SK-N-SH (cell line): ENCODE data around the gene FNDC10. TPM values are rescaled to one million over a fixed set of nuclear protein-coding genes. Genes with fewer than 3 reads are reported as not detected.

Experiments
- CTCF ChIA-PET: fragments of 300-600, 350-600 bp; formaldehyde crosslinking; extraction: SDS; loops from one replicate; lab custom pipeline; 2021; lab: Yijun Ruan, JAX
- POLR2A ChIA-PET: fragments of 350-600 bp; sonication (Branson Sonifier 250); formaldehyde crosslinking; extraction: SDS; loops from one replicate; lab custom pipeline; 2020; ENCODE audit warnings: antibody characterized with exemption, inconsistent platforms; lab: Yijun Ruan, JAX
- DNase-seq: peaks from one replicate; pipeline ENCODE4 v3.0.0; 2012
- H2AFZ ChIP-seq: fragments of 200-600 bp; sonication (generic); 2 replicates; pipeline ENCODE4 v1.8.1; 2016; ENCODE audit warnings: antibody characterized with exemption, mild to moderate bottlenecking, low read depth
- H3F3A ChIP-seq: fragments of 200-600 bp; sonication (generic); replicated peaks from 2 replicates; pipeline ENCODE3; 2016; ENCODE audit warnings: antibody characterized with exemption, mild to moderate bottlenecking; ENCODE audit not compliant: insufficient read depth
- H3K27ac ChIP-seq, 2 experiments: fragments of 200-500 bp in 1 of 2; fragments of 200-600 bp in 1 of 2; sonication (Bioruptor generic) in 1 of 2; sonication (generic), shearing (Covaris generic) in 1 of 2; 2 replicates each; pipeline versions ENCODE4 v1.5.1 to v1.6.1; 2014 to 2016; ENCODE audit warnings: low read depth in 2 of 2, inconsistent platforms in 1 of 2, low read length in 1 of 2, mild to moderate bottlenecking in 1 of 2, mixed read lengths in 1 of 2
- H3K27me3 ChIP-seq: fragments of 200-600 bp; sonication (generic), shearing (Covaris generic); 2 replicates; pipeline ENCODE4 v1.6.1; 2016; ENCODE audit warnings: mixed run types; ENCODE audit not compliant: insufficient read depth
- H3K36me3 ChIP-seq, 2 experiments: fragments of 200-500 bp in 1 of 2; fragments of 200-600 bp in 1 of 2; sonication (Bioruptor generic) in 1 of 2; sonication (generic) in 1 of 2; replicated peaks in 1 of 2; 2 replicates each; pipeline versions ENCODE3 to v1.5.1; 2014 to 2016; ENCODE audit warnings: low read length in 1 of 2, mild to moderate bottlenecking in 1 of 2; ENCODE audit not compliant: insufficient read depth in 2 of 2, control insufficient read depth in 1 of 2
- H3K4me1 ChIP-seq, 2 experiments: fragments of 200-500 bp in 1 of 2; fragments of 200-600 bp in 1 of 2; sonication (Bioruptor generic) in 1 of 2; sonication (generic), shearing (Covaris generic) in 1 of 2; 2 replicates each; pipeline versions ENCODE4 v1.5.1 to v1.6.1; 2014 to 2016; ENCODE audit warnings: low read depth in 1 of 2, low read length in 1 of 2, mixed run types in 1 of 2; ENCODE audit not compliant: insufficient read depth in 2 of 2, control insufficient read depth in 1 of 2
- H3K4me2 ChIP-seq: fragments of 200-600 bp; sonication (generic), shearing (Covaris generic); 2 replicates; pipeline ENCODE4 v1.6.1; 2017; ENCODE audit warnings: mixed run types
- H3K4me3 ChIP-seq, 2 experiments: fragments of 200-500 bp in 1 of 2; fragments of 200-600 bp in 1 of 2; sonication (Bioruptor generic) in 1 of 2; sonication (generic), shearing (Covaris generic) in 1 of 2; 2 replicates each; pipeline versions ENCODE4 v1.5.1 to v1.8.1; 2014 to 2016; ENCODE audit warnings: low read depth in 2 of 2, inconsistent platforms in 1 of 2, low read length in 1 of 2, mild to moderate bottlenecking in 1 of 2, mixed read lengths in 1 of 2, moderate library complexity in 1 of 2
- H3K79me2 ChIP-seq: fragments of 200-600 bp; sonication (generic); 2 replicates; pipeline ENCODE4 v1.8.1; 2017; ENCODE audit warnings: mild to moderate bottlenecking; ENCODE audit not compliant: insufficient read depth
- H3K9ac ChIP-seq: fragments of 200-600 bp; sonication (generic); 2 replicates; pipeline ENCODE4 v1.6.1; 2017; ENCODE audit warnings: mixed run types
- H3K9me2 ChIP-seq: fragments of 200-600 bp; sonication (generic); 2 replicates; pipeline ENCODE4 v1.6.1; 2017; ENCODE audit warnings: mixed run types
- H3K9me3 ChIP-seq: fragments of 200-600 bp; sonication (generic); 2 replicates; pipeline ENCODE4 v1.6.1; 2017; ENCODE audit warnings: mixed run types, mild to moderate bottlenecking, moderate library complexity
- H4K20me1 ChIP-seq: fragments of 200-600 bp; sonication (generic); 2 replicates; pipeline ENCODE4 v1.6.1; 2017; ENCODE audit warnings: mild to moderate bottlenecking, mixed run types; ENCODE audit not compliant: insufficient read depth
- CTCF ChIP-seq: fragments of 200-600 bp; sonication (generic); IDR thresholded peaks from 2 replicates; pipeline ENCODE4 v1.6.1; 2017; ENCODE audit warnings: antibody characterized with exemption, mild to moderate bottlenecking, moderate library complexity
- ELF1 ChIP-seq: IDR thresholded peaks from 2 replicates; pipeline ENCODE4 v1.4.0; 2012
- GABPA ChIP-seq: IDR thresholded peaks from 2 replicates; pipeline ENCODE4 v1.4.0; 2012; ENCODE audit warnings: low read depth, mild to moderate bottlenecking
- MEF2A ChIP-seq: IDR thresholded peaks from 2 replicates; pipeline ENCODE4 v1.4.0; 2012; ENCODE audit warnings: low read depth, borderline replicate concordance
- POLR2AphosphoS5 ChIP-seq: IDR thresholded peaks from 2 replicates; pipeline ENCODE4 v1.6.1; 2012; ENCODE audit warnings: low read depth, low read length
- SIN3A ChIP-seq: IDR thresholded peaks from 2 replicates; pipeline ENCODE4 v1.6.1; 2012; ENCODE audit warnings: low read depth, mild to moderate bottlenecking, low read length, moderate library complexity, borderline replicate concordance
- TAF1 ChIP-seq: IDR thresholded peaks from 2 replicates; pipeline ENCODE4 v1.6.1; 2012; ENCODE audit warnings: low read depth, mild to moderate bottlenecking, low read length, moderate library complexity, borderline replicate concordance
- YY1 ChIP-seq: IDR thresholded peaks from 2 replicates; pipeline ENCODE4 v1.4.0; 2012; ENCODE audit warnings: low read depth, mild to moderate bottlenecking
- ZBTB33 ChIP-seq: IDR thresholded peaks from 2 replicates; pipeline ENCODE4 v1.4.0; 2012; ENCODE audit warnings: low read depth, borderline replicate concordance
- WGBS: methylation state at CpG from one replicate; pipeline ENCODE4 v1.1.6; 2017; ENCODE audit warnings: low lambda C conversion rate; 5-methylcytosine and 5-hydroxymethylcytosine counted together
- polyA plus RNA-seq, 3 experiments: library from polyadenylated mRNA; depleted of rRNA; stranded (reverse); fragments of >200 nt; gene quantifications; 2 replicates each; pipeline ENCODE4 v1.2.3, GENCODE V29; 2012
- TF ChIP-seq, protein P1 (sequence below): IDR thresholded peaks from 2 replicates; pipeline ENCODE4 v1.6.1; 2012; ENCODE audit warnings: mild to moderate bottlenecking, low read depth, low read length, moderate library complexity

FNDC10 gene
- polyA plus RNA-seq, 1 of the 3 experiments (the other 2 are of a cell fraction): 6.7 TPM

DNA sequence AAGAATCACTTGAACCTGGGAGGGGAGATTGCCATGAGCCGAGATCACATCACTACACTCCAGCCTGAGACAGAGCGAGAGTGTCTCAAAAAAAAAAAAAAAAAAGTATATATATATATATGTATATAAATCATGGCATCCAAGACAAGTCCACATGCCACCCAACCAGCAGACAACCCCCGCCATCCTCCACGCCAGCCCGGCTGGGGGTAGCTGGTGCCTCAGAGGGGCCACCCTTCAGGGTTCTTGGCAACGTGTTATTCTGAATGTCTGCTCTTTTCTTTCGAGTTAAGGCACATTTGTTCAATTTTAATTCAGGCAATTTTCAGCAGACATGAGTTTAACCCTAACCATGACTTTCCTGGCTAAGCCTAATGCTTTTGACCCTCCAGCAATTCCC, 49.8 kb downstream of the FNDC10 start:
- Histone ChIP-seq H3F3A (no peaks in the 10 kb centered on the region), H3K27me3 (no peaks in the 10 kb centered on the region), H3K4me3 (no peak overlapping the region), H3K9me3 (no peaks in the 10 kb centered on the region), H2AFZ (no peak overlapping the region)
- POLR2A ChIA-PET: no interaction called here
- 85% methylated on average over 7 of the region's 7 CpGs for WGBS
- no peak for DNase-seq
- no peak for TF ChIP-seq YY1
- TF ChIP-seq, protein P1, sequence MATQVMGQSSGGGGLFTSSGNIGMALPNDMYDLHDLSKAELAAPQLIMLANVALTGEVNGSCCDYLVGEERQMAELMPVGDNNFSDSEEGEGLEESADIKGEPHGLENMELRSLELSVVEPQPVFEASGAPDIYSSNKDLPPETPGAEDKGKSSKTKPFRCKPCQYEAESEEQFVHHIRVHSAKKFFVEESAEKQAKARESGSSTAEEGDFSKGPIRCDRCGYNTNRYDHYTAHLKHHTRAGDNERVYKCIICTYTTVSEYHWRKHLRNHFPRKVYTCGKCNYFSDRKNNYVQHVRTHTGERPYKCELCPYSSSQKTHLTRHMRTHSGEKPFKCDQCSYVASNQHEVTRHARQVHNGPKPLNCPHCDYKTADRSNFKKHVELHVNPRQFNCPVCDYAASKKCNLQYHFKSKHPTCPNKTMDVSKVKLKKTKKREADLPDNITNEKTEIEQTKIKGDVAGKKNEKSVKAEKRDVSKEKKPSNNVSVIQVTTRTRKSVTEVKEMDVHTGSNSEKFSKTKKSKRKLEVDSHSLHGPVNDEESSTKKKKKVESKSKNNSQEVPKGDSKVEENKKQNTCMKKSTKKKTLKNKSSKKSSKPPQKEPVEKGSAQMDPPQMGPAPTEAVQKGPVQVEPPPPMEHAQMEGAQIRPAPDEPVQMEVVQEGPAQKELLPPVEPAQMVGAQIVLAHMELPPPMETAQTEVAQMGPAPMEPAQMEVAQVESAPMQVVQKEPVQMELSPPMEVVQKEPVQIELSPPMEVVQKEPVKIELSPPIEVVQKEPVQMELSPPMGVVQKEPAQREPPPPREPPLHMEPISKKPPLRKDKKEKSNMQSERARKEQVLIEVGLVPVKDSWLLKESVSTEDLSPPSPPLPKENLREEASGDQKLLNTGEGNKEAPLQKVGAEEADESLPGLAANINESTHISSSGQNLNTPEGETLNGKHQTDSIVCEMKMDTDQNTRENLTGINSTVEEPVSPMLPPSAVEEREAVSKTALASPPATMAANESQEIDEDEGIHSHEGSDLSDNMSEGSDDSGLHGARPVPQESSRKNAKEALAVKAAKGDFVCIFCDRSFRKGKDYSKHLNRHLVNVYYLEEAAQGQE: no peak
- TF ChIP-seq ELF1: no peak
- no peak for TF ChIP-seq POLR2AphosphoS5
- no peak for TF ChIP-seq TAF1
- no peak for TF ChIP-seq GABPA
- no peak for TF ChIP-seq CTCF
- TF ChIP-seq ZBTB33: no peak
- TF ChIP-seq, all 33 proteins: peak for 0
- Histone ChIP-seq H3K4me1 (peaks cover 0 to 13% of the 10 kb centered on the region in 2 experiments; a peak in 1 of 4 replicates), H3K9ac (no peak overlapping the region), H3K4me2 (no peak overlapping the region), H3K9me2 (no peaks in the 10 kb centered on the region), H3K79me2 (peaks cover 65% of the 10 kb centered on the region), H3K36me3 (peaks cover 0 to 6% of the 10 kb centered on the region in 2 experiments), H4K20me1 (peaks cover 11% of the 10 kb centered on the region; the same call in 1 of the 2 replicates), H3K27ac (no peak overlapping the region)
- CTCF ChIA-PET: no interaction called here

DNA sequence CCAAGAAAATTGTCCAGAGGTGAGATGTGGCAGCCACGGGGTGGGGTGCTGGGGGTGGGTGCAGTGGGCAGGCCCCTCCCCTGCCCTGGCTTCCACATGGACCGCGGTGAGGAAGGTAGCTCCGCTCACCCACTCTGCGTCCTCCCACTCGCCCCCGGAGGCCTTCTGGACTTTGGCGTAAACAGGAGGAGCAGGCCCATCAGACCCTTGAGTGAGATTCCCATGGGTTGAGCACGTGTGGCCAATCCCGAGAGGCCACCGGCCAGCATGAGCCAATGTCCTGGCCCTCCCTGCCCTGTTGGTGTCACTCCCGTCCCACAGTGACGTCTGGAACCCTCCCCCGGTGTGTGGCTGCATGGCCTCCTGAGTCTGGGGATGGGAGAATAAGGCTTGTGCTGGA, 51.3 kb downstream of the FNDC10 start:
- H3K9me3 ChIP-seq: no peaks in the 10 kb centered on the region
- H3K9ac ChIP-seq: no peak overlapping the region
- peaks cover 0 to 13% of the 10 kb centered on the region in 2 experiments; a peak in 1 of 4 replicates for H3K4me1 ChIP-seq
- ChIA-PET POLR2A (interaction anchor here (0.6 kb wide), 1 partner anchor 22 kb away, joined by 5 read pairs; no protein-coding TSS in a partner anchor), CTCF (no interaction called here)
- peaks cover 11% of the 10 kb centered on the region; the same call in 1 of the 2 replicates for H4K20me1 ChIP-seq
- H3K4me2 ChIP-seq: no peak overlapping the region
- H3F3A ChIP-seq: no peaks in the 10 kb centered on the region
- no peaks in the 10 kb centered on the region for H3K27me3 ChIP-seq
- WGBS: 83% methylated on average over 6 of the region's 14 CpGs
- H3K36me3 ChIP-seq: peaks cover 0 to 13% of the 10 kb centered on the region in 2 experiments
- H3K4me3 ChIP-seq: no peak overlapping the region
- H2AFZ ChIP-seq: no peak overlapping the region
- DNase-seq: no peak
- no peak overlapping the region for H3K27ac ChIP-seq
- no peaks in the 10 kb centered on the region for H3K9me2 ChIP-seq
- peaks cover 50% of the 10 kb centered on the region for H3K79me2 ChIP-seq
- no peak for TF ChIP-seq MEF2A
- TF ChIP-seq, protein P1: no peak
- TF ChIP-seq SIN3A: no peak
- TF ChIP-seq ELF1: no peak
- TF ChIP-seq ZBTB33: no peak
